GM12878 (cell line): Measurements from ENCODE around the gene DSEL.

Source experiments
- POLR2A ChIP-seq: IDR thresholded peaks from 2 replicates; pipeline ENCODE4 v1.6.1; 2011; ENCODE audit warnings: low read depth, mild to moderate bottlenecking, low read length
- POLR2AphosphoS2 ChIP-seq: IDR thresholded peaks from 2 replicates; pipeline ENCODE4 v1.6.1; 2011; ENCODE audit warnings: low read depth, mild to moderate bottlenecking, low read length, improper control_type of control experiment, moderate library complexity
- RCOR1 ChIP-seq: conservative IDR thresholded peaks from 2 replicates; pipeline ENCODE4 v1.6.1; 2012; ENCODE audit warnings: low read depth, low read length, improper control_type of control experiment

DNA sequence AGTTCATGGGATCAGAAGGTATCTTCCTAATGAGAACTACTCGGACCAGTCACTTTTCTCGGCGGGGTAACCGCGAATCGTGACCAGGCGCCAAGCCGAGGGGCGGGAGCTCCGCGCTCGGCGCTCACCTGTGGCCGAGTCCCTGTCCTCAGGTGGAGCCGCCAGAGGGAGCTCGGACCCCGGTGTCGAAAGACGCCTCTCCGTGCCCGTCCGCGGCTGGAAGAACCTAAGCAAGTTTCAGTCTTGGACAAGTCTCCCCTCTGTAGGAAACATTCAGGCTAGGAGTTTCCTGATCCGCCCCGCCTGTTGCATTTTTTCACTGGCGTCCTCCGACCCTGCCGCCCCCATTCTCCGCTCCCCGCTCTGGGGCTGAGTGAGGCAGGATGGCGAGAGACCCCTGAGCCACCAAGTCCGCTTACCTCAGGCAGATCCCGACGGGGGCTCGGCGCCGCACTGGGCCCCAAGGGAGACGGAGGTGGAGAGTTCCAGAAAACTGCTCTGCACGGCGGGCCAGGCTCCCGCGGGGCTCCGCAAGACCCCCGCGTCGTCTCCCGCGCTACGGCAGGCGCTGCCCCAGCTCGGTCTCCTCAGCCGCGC lies 480 bp downstream of the DSEL start:
- TF ChIP-seq POLR2AphosphoS2 (no peak), POLR2A (no peak), RCOR1 (no peak)
